Loucy (cell line): Measurements from ENCODE around the gene UBALD1.

Experiments used
- H2AFZ ChIP-seq: fragments of 200-600 bp; sonication (generic); 2 replicates; pipeline ENCODE4 v1.6.0; 2016; ENCODE audit warnings: antibody characterized with exemption, mild to moderate bottlenecking, low read length, moderate library complexity
- H3F3A ChIP-seq: fragments of 200-600 bp; 2 replicates; pipeline ENCODE4 v1.6.0; 2016; ENCODE audit warnings: antibody characterized with exemption, low read depth, mild to moderate bottlenecking
- H3K27me3 ChIP-seq: fragments of 200-600 bp; sonication (generic); 2 replicates; pipeline ENCODE4 v1.6.1; 2014; ENCODE audit warnings: low read length, mild to moderate bottlenecking; ENCODE audit not compliant: insufficient read depth, poor library complexity, severe bottlenecking
- H3K36me3 ChIP-seq: fragments of 200-600 bp; sonication (generic); 2 replicates; pipeline ENCODE4 v1.6.1; 2016; ENCODE audit warnings: low read length; ENCODE audit not compliant: insufficient read depth
- H3K4me1 ChIP-seq: fragments of 200-600 bp; sonication (generic); 2 replicates; pipeline ENCODE4 v1.5.1; 2014; ENCODE audit warnings: low read length, mild to moderate bottlenecking; ENCODE audit not compliant: insufficient read depth, poor library complexity, severe bottlenecking
- H3K4me2 ChIP-seq: fragments of 200-600 bp; sonication (generic); 2 replicates; pipeline ENCODE4 v1.6.0; 2014; ENCODE audit warnings: antibody characterized with exemption, low read length, low read depth, mild to moderate bottlenecking; ENCODE audit not compliant: poor library complexity, severe bottlenecking
- H3K4me3 ChIP-seq: fragments of 200-600 bp; sonication (generic); 2 replicates; pipeline ENCODE4 v1.5.1; 2014; ENCODE audit warnings: low read length, mild to moderate bottlenecking, mixed read lengths; ENCODE audit not compliant: poor library complexity, severe bottlenecking
- H3K79me2 ChIP-seq: fragments of 200-600 bp; sonication (generic); 2 replicates; pipeline ENCODE4 v1.6.1; 2014; ENCODE audit warnings: low read length; ENCODE audit not compliant: insufficient read depth
- H3K9ac ChIP-seq: fragments of 200-600 bp; sonication (generic); 2 replicates; pipeline ENCODE4 v1.6.0; 2014; ENCODE audit warnings: mild to moderate bottlenecking, low read depth, low read length, moderate library complexity; ENCODE audit not compliant: poor library complexity, severe bottlenecking
- H3K9me2 ChIP-seq: fragments of 200-600 bp; sonication (generic); replicated peaks from 2 replicates; pipeline ENCODE4 v1.6.1; 2016; ENCODE audit warnings: low read depth, low read length, mixed read lengths
- H3K9me3 ChIP-seq: fragments of 200-600 bp; sonication (generic); 2 replicates; pipeline ENCODE4 v1.6.1; 2014; ENCODE audit warnings: mild to moderate bottlenecking, antibody characterized with exemption, low read length, low read depth; ENCODE audit not compliant: insufficient read depth
- H4K20me1 ChIP-seq: fragments of 200-600 bp; sonication (generic); 2 replicates; pipeline ENCODE4 v1.6.0; 2014; ENCODE audit warnings: antibody characterized with exemption, low read length, mild to moderate bottlenecking; ENCODE audit not compliant: insufficient read depth, poor library complexity, severe bottlenecking
- CTCF ChIP-seq: fragments of 200-600 bp; sonication (generic); conservative IDR thresholded peaks from 2 replicates; pipeline ENCODE4 v1.5.1; 2014; ENCODE audit warnings: mild to moderate bottlenecking, antibody characterized with exemption, low read length
- EZH2phosphoT487 ChIP-seq: fragments of 200-600 bp; IDR thresholded peaks from 2 replicates; pipeline ENCODE4 v1.6.1; 2018; ENCODE audit warnings: antibody characterized with exemption, mild to moderate bottlenecking, moderate library complexity, borderline replicate concordance

The UBALD1 gene

GRCh38 chr16:4606354-4606753, 8.3 kb downstream of the UBALD1 start:
- H3K9me2 ChIP-seq: no peaks in the 10 kb centered on the region
- H3K9me3 ChIP-seq: no peaks in the 10 kb centered on the region
- no peak overlapping the region for H3K4me3 ChIP-seq
- TF ChIP-seq EZH2phosphoT487 (no peak), CTCF (no peak)
- H3K36me3 ChIP-seq: no peaks in the 10 kb centered on the region
- H3K27me3 ChIP-seq: no peaks in the 10 kb centered on the region
- no peak overlapping the region for H3K4me2 ChIP-seq
- H3K9ac ChIP-seq: no peak overlapping the region
- peaks cover 2% of the 10 kb centered on the region for H4K20me1 ChIP-seq
- no peaks in the 10 kb centered on the region for H3K4me1 ChIP-seq
- no peaks in the 10 kb centered on the region for H3F3A ChIP-seq
- peaks cover 14% of the 10 kb centered on the region; the same call in 1 of the 2 replicates for H3K79me2 ChIP-seq
- H2AFZ ChIP-seq: no peak overlapping the region

DNA sequence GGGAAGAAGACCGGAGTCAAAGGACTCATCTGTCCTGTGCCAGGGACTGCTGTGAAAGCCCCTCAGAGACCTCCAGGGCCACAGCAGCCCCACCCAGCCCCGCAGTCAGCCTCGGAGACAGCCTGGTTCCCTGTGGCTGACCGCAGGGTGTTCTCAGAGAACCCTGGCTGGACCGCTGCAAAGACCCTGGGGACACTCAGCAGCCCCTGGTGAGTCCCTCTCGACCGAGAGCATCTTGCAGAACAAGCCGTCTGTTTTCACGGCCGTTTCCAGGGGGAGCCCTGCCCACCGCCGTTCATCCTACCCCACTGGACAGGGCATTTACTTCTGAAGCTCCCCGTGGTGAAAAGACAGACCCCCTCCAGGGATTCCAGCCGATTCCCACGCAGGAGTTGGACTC, 10.3 kb downstream of the UBALD1 start:
- H4K20me1 ChIP-seq: no peaks in the 10 kb centered on the region
- H2AFZ ChIP-seq: no peak overlapping the region
- H3K9me3 ChIP-seq: no peaks in the 10 kb centered on the region
- H3K9ac ChIP-seq: no peak overlapping the region
- no peak for TF ChIP-seq CTCF
- no peak for TF ChIP-seq EZH2phosphoT487
- H3K4me3 ChIP-seq: no peak overlapping the region
- no peaks in the 10 kb centered on the region for H3K36me3 ChIP-seq
- no peak overlapping the region for H3K4me2 ChIP-seq
- H3K27me3 ChIP-seq: no peaks in the 10 kb centered on the region
- no peaks in the 10 kb centered on the region for H3K9me2 ChIP-seq
- no peaks in the 10 kb centered on the region for H3K79me2 ChIP-seq
- H3K4me1 ChIP-seq: no peaks in the 10 kb centered on the region
- H3F3A ChIP-seq: no peaks in the 10 kb centered on the region

GRCh38 chr16:4603624-4604170, 11.0 kb downstream of the UBALD1 start:
- TF ChIP-seq CTCF: no peak
- TF ChIP-seq EZH2phosphoT487: no peak
- no peaks in the 10 kb centered on the region for H4K20me1 ChIP-seq
- no peaks in the 10 kb centered on the region for H3K9me3 ChIP-seq
- H3K79me2 ChIP-seq: no peaks in the 10 kb centered on the region
- no peaks in the 10 kb centered on the region for H3K4me1 ChIP-seq
- H3K4me2 ChIP-seq: no peak overlapping the region
- no peak overlapping the region for H2AFZ ChIP-seq
- H3K9ac ChIP-seq: no peak overlapping the region
- H3F3A ChIP-seq: no peaks in the 10 kb centered on the region
- no peaks in the 10 kb centered on the region for H3K27me3 ChIP-seq
- H3K9me2 ChIP-seq: no peaks in the 10 kb centered on the region
- H3K4me3 ChIP-seq: no peak overlapping the region
- H3K36me3 ChIP-seq: no peaks in the 10 kb centered on the region
